ENCODE measurements around the gene ZNF407.

DNA sequence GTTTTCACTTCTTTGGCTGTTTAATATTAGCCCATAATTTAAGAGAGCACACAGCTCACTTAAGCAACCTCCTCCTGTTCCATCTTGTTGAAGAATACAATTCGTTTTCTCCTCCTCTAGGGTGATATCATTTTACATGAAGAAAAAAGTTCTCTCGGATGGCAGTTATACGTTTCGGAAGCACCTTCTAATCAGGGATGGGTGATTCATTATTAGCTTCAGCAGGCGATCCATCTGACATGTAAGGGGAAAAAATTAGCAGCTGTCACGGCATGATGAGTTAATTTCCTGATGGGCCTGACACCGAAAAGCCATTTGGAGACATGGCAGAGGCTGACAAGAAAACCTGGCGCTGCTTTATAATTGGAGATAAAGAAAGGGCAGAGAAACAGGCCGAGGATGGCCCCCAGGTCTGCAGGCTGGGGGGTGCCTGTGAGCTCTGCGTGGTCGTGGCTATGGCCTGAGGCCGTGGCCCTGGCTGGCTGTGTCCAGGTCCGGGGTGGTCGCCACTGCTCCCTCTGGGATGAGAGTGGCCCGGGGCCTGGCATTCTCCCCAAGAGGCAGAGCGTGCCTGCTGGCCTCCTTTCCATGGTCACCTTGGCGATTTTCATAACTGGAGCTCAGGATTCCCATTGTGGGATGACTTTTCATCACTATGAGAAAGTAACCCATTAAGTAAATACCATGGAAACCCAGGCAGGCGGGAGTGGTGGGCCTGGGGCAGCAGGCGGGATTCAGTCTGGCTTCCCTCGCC lies 471.2 kb downstream of the ZNF407 start:
- TF ChIP-seq POLR2A (IDR thresholded peaks at IDR 0.05): no peak
- TF ChIP-seq, protein P1, sequence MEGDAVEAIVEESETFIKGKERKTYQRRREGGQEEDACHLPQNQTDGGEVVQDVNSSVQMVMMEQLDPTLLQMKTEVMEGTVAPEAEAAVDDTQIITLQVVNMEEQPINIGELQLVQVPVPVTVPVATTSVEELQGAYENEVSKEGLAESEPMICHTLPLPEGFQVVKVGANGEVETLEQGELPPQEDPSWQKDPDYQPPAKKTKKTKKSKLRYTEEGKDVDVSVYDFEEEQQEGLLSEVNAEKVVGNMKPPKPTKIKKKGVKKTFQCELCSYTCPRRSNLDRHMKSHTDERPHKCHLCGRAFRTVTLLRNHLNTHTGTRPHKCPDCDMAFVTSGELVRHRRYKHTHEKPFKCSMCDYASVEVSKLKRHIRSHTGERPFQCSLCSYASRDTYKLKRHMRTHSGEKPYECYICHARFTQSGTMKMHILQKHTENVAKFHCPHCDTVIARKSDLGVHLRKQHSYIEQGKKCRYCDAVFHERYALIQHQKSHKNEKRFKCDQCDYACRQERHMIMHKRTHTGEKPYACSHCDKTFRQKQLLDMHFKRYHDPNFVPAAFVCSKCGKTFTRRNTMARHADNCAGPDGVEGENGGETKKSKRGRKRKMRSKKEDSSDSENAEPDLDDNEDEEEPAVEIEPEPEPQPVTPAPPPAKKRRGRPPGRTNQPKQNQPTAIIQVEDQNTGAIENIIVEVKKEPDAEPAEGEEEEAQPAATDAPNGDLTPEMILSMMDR (IDR thresholded peaks at IDR 0.05): no peak
